HCT116 (cell line): ENCODE data around the gene PPM1M. TPM values are rescaled to one million over a fixed set of nuclear protein-coding genes. Genes with fewer than 3 reads are reported as not detected.
"Not testable (repeated sequence)": the region's sequence is repeated elsewhere in the genome, so short reads cannot be mapped to it uniquely, and the experiment has no call there.

Source experiments
- ATAC-seq: fragments of 200-7000 bp; cut with Tn5 transposase; 2 replicates; pipeline ENCODE4 v1.9.1; 2020; ENCODE audit warnings: mild to moderate bottlenecking, moderate library complexity
- BruUV-seq: library from RNA; stranded (reverse); fragments of 400-500 nt; replicated peaks from 2 replicates; lab custom pipeline; 2021; lab: Mats Ljungman, UMichigan
- CTCF ChIA-PET: fragments of 300-600 bp; sonication (Branson Sonifier 250); formaldehyde crosslinking; loops from one replicate; lab custom pipeline; 2021; ENCODE audit warnings: antibody characterized with exemption; lab: Charles Lee
- POLR2A ChIA-PET: fragments of 300-600, 350-600 bp; sonication (Branson Sonifier 250); formaldehyde crosslinking; loops from one replicate; lab custom pipeline; 2021; ENCODE audit warnings: antibody characterized with exemption; lab: Charles Lee
- RAD21 ChIA-PET, 2 experiments: fragments of 300-600 bp; sonication (Branson Sonifier 250); formaldehyde crosslinking; loops; one replicate each; lab custom pipeline; 2023; ENCODE audit warnings: low total read pairs in 2 of 2; ENCODE audit not compliant: uncharacterized antibody in 2 of 2, unreplicated experiment in 2 of 2, low non-redundant PET in 1 of 2; lab: Charles Lee
- DNase-seq: peaks from one replicate; pipeline ENCODE4 v3.0.0-alpha.2; 2010; ENCODE audit warnings: low read depth, low spot score
- H2AFZ ChIP-seq: fragments of 200-600 bp; shearing (Covaris generic), sonication (generic); 2 replicates; pipeline ENCODE4 v1.6.1; 2017; ENCODE audit warnings: low read depth, mixed run types, mixed read lengths, antibody characterized with exemption, low read length; ENCODE audit not compliant: poor library complexity, severe bottlenecking
- H3K27ac ChIP-seq: 2 replicates; pipeline ENCODE4 v1.5.1; 2012; ENCODE audit warnings: low read depth, low read length
- H3K27me3 ChIP-seq: fragments of 200-600 bp; sonication (generic); 2 replicates; pipeline ENCODE4 v1.6.1; 2016; ENCODE audit warnings: mixed run types, low read length, mixed read lengths; ENCODE audit not compliant: insufficient read depth
- H3K36me3 ChIP-seq, 2 experiments: fragments of 200-500 bp in 1 of 2; fragments of 200-600 bp in 1 of 2; sonication (Bioruptor generic) in 1 of 2; sonication (generic) in 1 of 2; 2 replicates each; pipeline versions ENCODE4 v1.5.1 to v1.6.1; 2014 to 2016; ENCODE audit warnings: low read length in 2 of 2, inconsistent platforms in 1 of 2, mixed read lengths in 1 of 2, mixed run types in 1 of 2; ENCODE audit not compliant: insufficient read depth in 2 of 2, control insufficient read depth in 1 of 2
- H3K4me1 ChIP-seq, 2 experiments: fragments of 200-600 bp in 1 of 2; sonication (generic) in 1 of 2; 2 replicates each; pipeline versions ENCODE4 v1.5.1 to v1.6.1; 2012 to 2017; ENCODE audit warnings: low read length in 2 of 2, inconsistent platforms in 1 of 2, mild to moderate bottlenecking in 1 of 2, mixed read lengths in 1 of 2, mixed run types in 1 of 2, moderate library complexity in 1 of 2; ENCODE audit not compliant: insufficient read depth in 2 of 2, control insufficient read depth in 1 of 2
- H3K4me2 ChIP-seq: fragments of 200-600 bp; sonication (generic); 2 replicates; pipeline ENCODE4 v1.6.1; 2017; ENCODE audit warnings: mixed run types, low read length, mixed read lengths
- H3K4me3 ChIP-seq, 2 experiments: fragments of 200-600 bp in 1 of 2; sonication (generic) in 1 of 2; replicated peaks in 1 of 2; 2 replicates each; pipeline ENCODE4 v1.5.1; 2011 to 2016; ENCODE audit warnings: low read length in 2 of 2, control low read depth in 1 of 2, low read depth in 1 of 2, mild to moderate bottlenecking in 1 of 2, mixed read lengths in 1 of 2, mixed run types in 1 of 2
- H3K79me2 ChIP-seq: fragments of 200-600 bp; sonication (generic); 2 replicates; pipeline ENCODE4 v1.6.1; 2017; ENCODE audit warnings: mild to moderate bottlenecking, mixed run types, low read length, moderate library complexity, mixed read lengths; ENCODE audit not compliant: insufficient read depth
- H3K9ac ChIP-seq: fragments of 200-600 bp; sonication (generic); 2 replicates; pipeline ENCODE4 v1.6.1; 2016; ENCODE audit warnings: low read length, mixed read lengths
- H3K9me2 ChIP-seq: fragments of 200-600 bp; sonication (generic), shearing (Covaris generic); 2 replicates; pipeline ENCODE4 v1.6.1; 2017; ENCODE audit warnings: mixed run types, mild to moderate bottlenecking, moderate library complexity; ENCODE audit not compliant: insufficient read depth
- H3K9me3 ChIP-seq, 2 experiments: fragments of 200-500 bp in 1 of 2; fragments of 200-600 bp in 1 of 2; sonication (Bioruptor generic) in 1 of 2; sonication (generic) in 1 of 2; 2 replicates each; pipeline ENCODE4 v1.6.1; 2014 to 2017; ENCODE audit warnings: low read length in 2 of 2, mixed read lengths in 2 of 2, inconsistent platforms in 1 of 2, low read depth in 1 of 2, mild to moderate bottlenecking in 1 of 2, mixed run types in 1 of 2, moderate library complexity in 1 of 2; ENCODE audit not compliant: control insufficient read depth in 1 of 2, insufficient read depth in 1 of 2
- H4K20me1 ChIP-seq: fragments of 200-600 bp; sonication (generic), shearing (Covaris generic); 2 replicates; pipeline ENCODE4 v1.6.1; 2017; ENCODE audit warnings: mixed run types, mild to moderate bottlenecking, moderate library complexity; ENCODE audit not compliant: insufficient read depth
- CEBPB ChIP-seq: IDR thresholded peaks from 2 replicates; pipeline ENCODE4 v1.6.1; 2012; ENCODE audit warnings: low read depth
- EZH2 ChIP-seq: fragments of 200-600 bp; sonication (generic); IDR thresholded peaks from 2 replicates; pipeline ENCODE4 v1.6.1; 2017; ENCODE audit warnings: antibody characterized with exemption, mixed run types
- JUND ChIP-seq: IDR thresholded peaks from 2 replicates; pipeline ENCODE4 v1.6.1; 2012
- SRF ChIP-seq: IDR thresholded peaks from 2 replicates; pipeline ENCODE4 v1.6.1; 2012; ENCODE audit warnings: low read depth
- intact Hi-C: fragments of 100-400 bp; cut with micrococcal nuclease; formaldehyde crosslinking; loops from 2 replicates; pipeline ENCODE4 v1.10.0; 2022
- total RNA-seq: library from RNA; stranded (reverse); gene quantifications from one replicate; pipeline ENCODE4 v1.2.1, GENCODE V29; 2021; ENCODE audit not compliant: unreplicated experiment
- TF ChIP-seq, protein P1 (sequence below): IDR thresholded peaks from 2 replicates; pipeline ENCODE4 v1.6.1; 2012; ENCODE audit warnings: low read depth

Gene PPM1M
- total RNA-seq, 1 experiment from 2014 or later: 16.6 TPM

- Histone ChIP-seq H3K9me2 (no peaks in the 10 kb centered on the region), H3K27ac (no peak overlapping the region), H3K4me3 (no peak overlapping the region), H3K79me2 (peaks cover 98% of the 10 kb centered on the region), H4K20me1 (peaks cover 29% of the 10 kb centered on the region; the same call in 1 of the 2 replicates), H2AFZ (no peak overlapping the region), H3K27me3 (no peaks in the 10 kb centered on the region), H3K9ac (no peak overlapping the region), H3K4me2 (no peak overlapping the region), H3K36me3 (peaks cover 46 to 68% of the 10 kb centered on the region in 2 experiments), H3K9me3 (no peaks in the 10 kb centered on the region), H3K4me1 (peaks cover 0 to 5% of the 10 kb centered on the region in 2 experiments; a peak in 2 of 4 replicates)
- CTCF ChIA-PET: no interaction called here
- TF ChIP-seq SRF: no peak
- TF ChIP-seq EZH2: no peak
- no peak for TF ChIP-seq JUND
- no peak for TF ChIP-seq CEBPB
- TF ChIP-seq, protein P1, sequence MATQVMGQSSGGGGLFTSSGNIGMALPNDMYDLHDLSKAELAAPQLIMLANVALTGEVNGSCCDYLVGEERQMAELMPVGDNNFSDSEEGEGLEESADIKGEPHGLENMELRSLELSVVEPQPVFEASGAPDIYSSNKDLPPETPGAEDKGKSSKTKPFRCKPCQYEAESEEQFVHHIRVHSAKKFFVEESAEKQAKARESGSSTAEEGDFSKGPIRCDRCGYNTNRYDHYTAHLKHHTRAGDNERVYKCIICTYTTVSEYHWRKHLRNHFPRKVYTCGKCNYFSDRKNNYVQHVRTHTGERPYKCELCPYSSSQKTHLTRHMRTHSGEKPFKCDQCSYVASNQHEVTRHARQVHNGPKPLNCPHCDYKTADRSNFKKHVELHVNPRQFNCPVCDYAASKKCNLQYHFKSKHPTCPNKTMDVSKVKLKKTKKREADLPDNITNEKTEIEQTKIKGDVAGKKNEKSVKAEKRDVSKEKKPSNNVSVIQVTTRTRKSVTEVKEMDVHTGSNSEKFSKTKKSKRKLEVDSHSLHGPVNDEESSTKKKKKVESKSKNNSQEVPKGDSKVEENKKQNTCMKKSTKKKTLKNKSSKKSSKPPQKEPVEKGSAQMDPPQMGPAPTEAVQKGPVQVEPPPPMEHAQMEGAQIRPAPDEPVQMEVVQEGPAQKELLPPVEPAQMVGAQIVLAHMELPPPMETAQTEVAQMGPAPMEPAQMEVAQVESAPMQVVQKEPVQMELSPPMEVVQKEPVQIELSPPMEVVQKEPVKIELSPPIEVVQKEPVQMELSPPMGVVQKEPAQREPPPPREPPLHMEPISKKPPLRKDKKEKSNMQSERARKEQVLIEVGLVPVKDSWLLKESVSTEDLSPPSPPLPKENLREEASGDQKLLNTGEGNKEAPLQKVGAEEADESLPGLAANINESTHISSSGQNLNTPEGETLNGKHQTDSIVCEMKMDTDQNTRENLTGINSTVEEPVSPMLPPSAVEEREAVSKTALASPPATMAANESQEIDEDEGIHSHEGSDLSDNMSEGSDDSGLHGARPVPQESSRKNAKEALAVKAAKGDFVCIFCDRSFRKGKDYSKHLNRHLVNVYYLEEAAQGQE: no peak
- ATAC-seq (no peak), DNase-seq (no peak)
- POLR2A ChIA-PET: no interaction called here
- no TSS peak for BruUV-seq
- intact Hi-C loops: no loop called here
- RAD21 ChIA-PET: no interaction called here
Observed at GRCh38 chr3:52270252-52270754, 24.7 kb downstream of the PPM1M start.

DNA sequence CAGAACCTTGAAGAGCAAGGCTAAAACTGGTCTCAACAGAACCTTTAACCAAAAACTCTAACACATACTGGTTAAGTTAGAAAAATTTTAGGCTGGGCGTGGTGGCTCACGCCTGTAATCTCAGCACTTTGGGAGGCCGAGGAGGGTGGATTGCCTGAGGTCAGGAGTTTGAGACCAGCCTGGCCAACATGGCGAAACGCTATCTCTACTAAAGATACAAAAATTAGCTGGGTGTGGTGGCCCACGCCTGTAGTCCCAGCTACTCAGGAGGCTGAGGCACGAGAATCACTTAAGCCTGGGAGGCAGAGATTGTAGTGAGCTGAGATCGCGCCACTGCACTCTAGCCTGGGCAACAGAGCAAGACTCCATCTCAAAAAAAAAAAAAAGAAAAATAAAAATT is 26.6 kb downstream of the PPM1M start:
- H3K9me2 ChIP-seq, H3K4me3 ChIP-seq, H3K4me2 ChIP-seq, RAD21 ChIA-PET, POLR2A ChIA-PET, H3K9ac ChIP-seq, H2AFZ ChIP-seq, CTCF ChIA-PET, DNase-seq, H3K27me3 ChIP-seq, H3K27ac ChIP-seq, ATAC-seq, BruUV-seq, H3K9me3 ChIP-seq, intact Hi-C loops: not testable (repeated sequence)
- Histone ChIP-seq H3K36me3 (peaks cover 32 to 53% of the 10 kb centered on the region in 2 experiments), H3K4me1 (peaks cover 9 to 12% of the 10 kb centered on the region in 2 experiments; a peak in 3 of 4 replicates), H3K79me2 (peaks cover 100% of the 10 kb centered on the region), H4K20me1 (peaks cover 30% of the 10 kb centered on the region; the same call in 1 of the 2 replicates)
